HG02571 (cell line): ENCODE results near the gene NDUFA11.

Experiments used
- ATAC-seq: cut with Tn5 transposase; IDR thresholded peaks from one replicate; pipeline ENCODE4 v1.9.1; 2021; ENCODE audit warnings: mild to moderate bottlenecking, moderate library complexity; ENCODE audit not compliant: unreplicated experiment

NDUFA11 gene

DNA sequence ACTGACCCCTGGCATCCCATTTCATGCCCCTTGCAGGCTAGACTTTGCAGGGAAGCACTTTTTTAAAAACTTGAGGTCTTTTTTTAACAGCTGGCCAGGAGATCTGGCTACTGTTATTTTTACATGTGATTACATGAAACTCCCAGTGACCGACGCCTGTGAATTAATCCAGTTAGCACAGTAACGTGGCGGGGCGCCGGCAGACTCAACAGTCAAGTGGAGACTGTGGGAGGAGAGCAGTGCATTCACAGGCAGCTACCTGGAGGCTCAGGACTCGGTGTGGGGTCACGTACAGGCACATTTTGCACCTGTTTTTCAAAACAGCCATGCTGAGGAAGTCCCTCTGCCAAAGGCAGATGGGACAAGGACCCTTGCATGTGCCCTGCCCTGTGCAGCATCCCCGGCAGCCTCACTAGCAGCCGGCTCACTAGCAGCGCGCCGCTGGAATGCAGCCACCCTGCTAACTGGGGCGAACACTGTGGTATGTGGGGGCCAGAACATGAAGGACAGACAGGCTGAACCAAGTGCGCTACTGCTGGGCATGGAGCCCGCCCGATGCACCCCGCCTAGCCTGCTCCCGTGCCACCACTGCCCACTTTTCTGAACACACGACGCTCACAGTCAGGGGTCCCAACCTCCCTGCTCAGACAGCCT is 29.1 kb upstream of the NDUFA11 start:
- ATAC-seq = no peak

DNA sequence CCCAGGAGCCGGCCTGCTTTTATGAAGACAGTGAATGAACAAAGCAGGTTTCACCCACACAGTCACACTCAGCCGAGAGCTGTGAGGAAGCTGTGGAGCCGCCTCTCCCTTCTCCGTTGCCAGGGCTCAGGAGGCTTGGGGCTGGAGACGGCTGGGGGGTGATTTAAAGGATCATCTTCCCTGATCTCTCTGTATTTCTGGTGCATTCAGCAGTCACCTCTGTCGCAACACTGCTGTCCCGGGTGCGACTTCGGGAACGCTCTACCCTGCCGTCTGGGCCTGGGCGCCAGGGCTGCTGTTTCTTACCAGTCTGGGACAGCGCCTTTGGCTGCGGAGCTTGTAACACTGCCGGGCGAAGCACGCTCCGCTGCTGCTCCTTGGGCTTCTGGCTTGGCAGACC is 28.6 kb upstream of the NDUFA11 start:
- no peak for ATAC-seq

DNA sequence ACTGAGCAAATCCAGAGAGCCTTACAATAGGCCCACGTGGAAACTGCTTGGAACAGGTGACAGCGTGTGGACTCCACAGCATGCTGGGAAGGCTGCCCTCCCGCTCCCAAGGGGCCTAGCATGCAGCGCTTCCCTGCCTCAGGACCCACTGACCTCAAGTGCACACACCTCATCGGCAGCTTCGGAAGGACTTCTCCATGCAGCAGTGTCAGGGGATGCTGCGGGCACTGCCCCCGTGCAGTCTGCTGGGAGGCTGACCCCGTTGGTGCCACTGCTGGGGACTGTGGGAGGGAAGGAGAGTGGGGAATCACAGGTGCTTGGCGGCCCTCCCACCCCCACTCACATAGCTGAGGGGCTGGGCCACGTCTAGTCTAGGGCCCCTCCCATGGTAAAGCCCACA is 27.7 kb upstream of the NDUFA11 start:
- no peak for ATAC-seq

- no peak for ATAC-seq
Observed at GRCh38 chr19:5929625-5930024, 26.0 kb upstream of the NDUFA11 start.

GRCh38 chr19:5929179-5929578 is 25.6 kb upstream of the NDUFA11 start:
- no peak for ATAC-seq

- ATAC-seq = no peak
Observed at GRCh38 chr19:5927441-5927821, 23.8 kb upstream of the NDUFA11 start.

DNA sequence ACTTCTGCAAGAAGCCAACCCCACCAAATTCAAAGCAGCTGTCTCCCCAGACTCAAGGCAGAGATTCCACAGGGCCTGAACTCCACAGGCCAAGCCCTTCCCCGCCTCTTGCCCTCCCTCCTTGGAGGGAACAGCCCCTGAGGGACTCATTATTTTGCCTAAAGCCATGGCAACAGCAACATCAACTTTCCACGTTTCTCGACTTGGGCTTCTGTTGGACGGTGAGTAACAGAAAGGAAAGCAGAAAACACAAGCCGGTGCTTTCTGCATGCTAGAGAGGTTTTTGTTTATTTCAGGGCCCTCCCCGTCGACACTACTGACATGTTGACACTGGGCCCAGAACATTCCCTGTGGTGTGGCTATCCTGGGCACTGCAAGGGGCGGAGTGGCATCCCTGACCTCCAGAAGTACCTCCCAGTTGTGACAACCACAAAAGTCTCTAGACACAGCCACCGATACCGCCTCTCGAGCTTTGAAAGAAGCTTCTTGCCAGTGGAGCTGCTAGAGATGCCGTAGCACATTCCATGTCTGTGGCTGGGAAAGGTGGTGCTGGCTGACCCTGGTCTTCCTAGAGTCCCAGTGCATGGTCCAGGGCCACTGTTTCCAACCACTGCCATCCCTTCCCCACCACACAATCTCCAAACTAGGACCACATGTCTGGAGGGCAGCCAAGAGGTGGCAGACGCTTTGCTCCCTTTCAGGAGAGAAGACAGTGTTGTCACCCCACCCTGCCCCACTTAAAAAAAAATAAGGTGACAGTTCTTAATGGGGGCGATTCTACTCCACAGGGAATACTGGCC is 23.3 kb upstream of the NDUFA11 start:
- no peak for ATAC-seq

- no peak for ATAC-seq
Observed at GRCh38 chr19:5925830-5926427, 22.3 kb upstream of the NDUFA11 start.

DNA sequence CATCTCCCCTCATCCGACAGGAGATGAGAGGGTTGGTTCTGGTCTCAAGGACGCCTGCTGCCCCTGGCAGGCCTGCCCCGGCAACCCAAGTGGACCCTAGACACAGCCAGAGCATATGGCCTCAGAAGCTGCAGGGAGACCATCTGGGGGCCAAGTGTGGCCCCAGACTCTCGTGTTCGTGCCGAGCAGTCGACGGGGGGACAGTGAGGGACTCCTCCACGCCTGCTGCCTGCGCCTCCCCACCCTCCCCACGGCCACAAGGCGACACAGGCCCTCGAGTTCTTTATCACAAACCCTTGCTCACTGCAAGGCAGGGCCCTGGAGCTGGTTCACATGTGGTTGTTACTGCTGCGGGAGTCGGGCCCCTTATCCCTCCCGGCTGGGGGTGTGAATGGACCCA is 19.8 kb upstream of the NDUFA11 start:
- ATAC-seq = no peak

DNA sequence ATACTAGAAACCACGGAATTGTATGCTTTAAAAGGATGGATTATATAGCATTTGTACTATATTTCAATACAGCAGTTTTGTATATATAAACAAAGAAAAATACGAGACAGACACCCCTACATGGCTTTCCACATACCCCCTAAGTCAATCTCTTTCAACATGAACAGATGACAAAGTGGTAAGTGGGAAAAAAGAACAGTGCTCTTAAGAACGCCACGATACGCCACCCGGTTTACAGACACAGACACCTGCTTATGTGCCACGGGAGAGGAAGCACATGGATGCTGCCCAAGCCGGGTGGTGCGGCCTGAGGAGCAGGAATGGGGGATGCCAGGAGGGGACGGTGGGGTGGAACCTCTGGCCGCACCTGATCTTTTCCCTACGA is 18.6 kb upstream of the NDUFA11 start:
- ATAC-seq = no peak

DNA sequence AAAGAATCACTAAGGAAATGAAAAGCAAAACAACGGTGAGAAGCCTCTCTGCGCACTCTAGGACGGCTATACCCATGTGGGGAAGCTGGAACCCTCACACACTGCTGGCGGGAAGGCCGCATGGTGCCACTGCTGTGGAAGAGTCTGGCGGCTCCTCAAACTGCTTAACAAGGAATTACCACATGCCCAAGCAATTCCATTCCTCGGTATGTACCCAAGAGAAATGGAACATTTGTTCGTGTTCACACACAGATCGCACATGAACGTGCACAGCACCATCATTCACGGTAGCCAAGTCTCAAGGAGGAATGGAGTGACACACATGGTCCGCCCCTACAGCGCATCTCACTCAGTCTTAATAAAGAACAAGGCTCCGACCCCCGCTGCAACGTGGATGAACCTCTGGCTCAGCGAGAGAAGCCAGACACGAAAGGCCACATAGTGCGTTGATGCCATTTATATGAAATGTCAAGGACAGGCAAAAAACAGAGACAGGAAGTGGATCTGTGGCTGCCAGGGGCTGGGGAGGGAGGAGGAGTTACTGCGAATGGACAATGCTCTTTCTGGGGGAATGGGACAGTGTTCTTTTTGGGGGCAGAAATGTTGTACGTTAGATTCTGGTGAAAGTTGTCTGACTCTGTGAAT is 18.0 kb upstream of the NDUFA11 start:
- no peak for ATAC-seq

DNA sequence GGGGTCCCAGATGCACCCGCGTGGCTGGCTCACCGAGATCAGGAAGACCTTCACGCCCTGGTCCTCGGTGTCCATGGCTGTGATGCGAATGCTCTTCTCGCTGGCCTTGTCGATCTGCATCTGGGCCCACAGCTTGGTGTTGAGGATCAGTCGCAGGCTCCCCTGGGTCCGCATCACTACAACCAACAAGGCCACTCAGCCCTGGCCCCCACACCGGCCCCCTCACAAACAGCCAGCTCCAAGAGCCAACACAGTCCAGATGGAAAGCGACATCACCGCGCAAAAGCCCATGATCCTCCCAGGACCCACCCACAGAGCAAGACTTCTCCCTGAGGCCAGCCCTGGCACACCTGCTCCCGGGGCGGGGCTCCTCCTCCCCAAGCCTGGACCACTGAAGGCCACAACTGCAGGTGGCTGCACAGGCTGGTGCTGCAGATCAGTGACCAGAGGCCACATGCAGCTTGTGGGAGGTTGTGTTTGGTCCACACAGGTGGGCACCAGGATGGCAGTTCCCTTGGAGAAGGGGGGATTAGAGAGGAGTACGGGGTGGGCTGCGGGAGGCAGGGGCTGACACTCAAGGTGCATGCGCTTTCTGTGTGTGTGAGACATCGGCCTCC is 15.0 kb upstream of the NDUFA11 start:
- no peak for ATAC-seq

DNA sequence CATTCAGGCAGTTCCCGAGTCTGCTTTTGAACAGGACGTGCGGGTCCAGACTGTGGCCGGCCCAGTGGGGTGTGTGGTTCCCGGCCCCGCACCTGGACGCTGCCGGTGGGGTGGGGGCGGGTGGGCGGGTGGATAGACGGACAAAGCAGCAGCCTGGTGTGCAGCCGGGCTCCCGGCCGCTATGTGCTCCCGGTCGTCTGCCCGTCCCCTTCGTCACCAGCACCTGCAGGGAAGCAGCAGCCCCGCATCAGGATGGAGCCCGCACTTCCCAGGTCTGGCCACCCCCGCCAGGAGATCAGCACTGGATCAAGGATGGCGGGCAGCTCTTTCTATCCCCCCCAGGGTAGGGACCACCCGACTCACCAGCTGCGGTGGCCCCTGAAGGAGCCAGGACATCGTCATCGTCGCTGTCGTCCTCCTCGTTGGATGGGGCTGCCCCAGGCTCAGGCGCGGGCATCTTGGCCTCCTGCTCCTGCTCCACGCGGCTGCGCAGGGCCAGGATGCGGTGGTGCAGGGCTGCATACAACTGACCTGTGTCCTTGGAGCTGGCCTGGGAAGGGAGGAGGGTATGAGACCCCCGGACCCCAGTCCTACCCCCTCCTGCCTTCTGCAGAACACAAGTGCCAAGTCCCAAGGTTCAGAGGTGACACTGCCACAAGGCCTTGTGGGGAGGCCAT is 14.0 kb upstream of the NDUFA11 start:
- no peak for ATAC-seq

- ATAC-seq = no peak
Observed at GRCh38 chr19:5916181-5916708, 12.7 kb upstream of the NDUFA11 start.

DNA sequence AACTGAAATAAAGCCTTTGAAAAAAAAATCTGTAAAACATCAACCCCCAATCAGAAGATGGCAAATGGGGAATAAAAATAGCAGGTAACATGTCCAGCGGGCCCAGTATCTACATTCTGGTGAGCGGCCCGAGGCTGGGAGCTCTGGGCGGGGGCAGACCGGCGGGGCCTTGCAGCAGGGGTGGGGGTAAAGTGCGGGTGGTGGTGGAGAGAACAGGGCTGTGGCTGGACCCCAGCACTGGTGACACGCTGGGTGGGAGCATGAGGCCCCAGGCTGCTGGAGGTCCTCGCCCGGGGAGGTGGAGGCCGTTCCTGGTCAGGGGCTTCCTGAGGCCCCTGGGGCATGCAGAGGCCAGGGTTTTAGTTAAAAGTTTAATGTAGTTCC is 12.2 kb upstream of the NDUFA11 start:
- ATAC-seq = no peak

- no peak for ATAC-seq
Observed at GRCh38 chr19:5914946-5915781, 11.6 kb upstream of the NDUFA11 start.

- ATAC-seq = no peak
Observed at GRCh38 chr19:5914358-5914774, 10.8 kb upstream of the NDUFA11 start.

- ATAC-seq = no peak
Observed at GRCh38 chr19:5913739-5914357, 10.3 kb upstream of the NDUFA11 start, which contains the start of gene CAPS. Gene CAPS, plus strand, starts transcription at chr19:5914254. Its CDS starts 153 bp downstream, at chr19:5914407.

DNA sequence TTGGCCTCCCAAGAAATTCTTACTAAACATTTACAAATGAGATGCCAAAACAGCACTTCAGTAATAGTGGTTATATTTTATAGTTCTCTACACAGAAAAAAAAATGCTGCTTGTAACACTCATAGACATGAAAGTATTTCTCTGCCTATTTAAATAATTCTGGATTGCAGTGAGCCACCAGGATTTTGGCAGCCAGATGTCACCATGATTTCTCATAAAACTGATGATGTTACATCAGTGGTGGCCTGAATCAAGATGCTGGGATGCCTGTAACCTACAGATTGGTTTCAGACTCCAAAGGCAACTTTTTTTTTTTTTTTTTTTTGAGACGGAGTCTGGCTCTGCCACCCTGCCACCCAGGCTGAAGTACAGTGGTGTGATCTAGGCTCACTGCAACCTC is 7.8 kb upstream of the NDUFA11 start:
- ATAC-seq = no peak
